ENCODE measurements around the gene ZNF253. TPM values are rescaled to one million over a fixed set of nuclear protein-coding genes. Genes with fewer than 3 reads are reported as not detected.

ZNF253 gene
- total and polyA plus RNA-seq, 2 of the 13 experiments (the other 11 are each of a cell fraction or from before 2014, with no cell fraction given) = 3.5 to 10.6 TPM

DNA sequence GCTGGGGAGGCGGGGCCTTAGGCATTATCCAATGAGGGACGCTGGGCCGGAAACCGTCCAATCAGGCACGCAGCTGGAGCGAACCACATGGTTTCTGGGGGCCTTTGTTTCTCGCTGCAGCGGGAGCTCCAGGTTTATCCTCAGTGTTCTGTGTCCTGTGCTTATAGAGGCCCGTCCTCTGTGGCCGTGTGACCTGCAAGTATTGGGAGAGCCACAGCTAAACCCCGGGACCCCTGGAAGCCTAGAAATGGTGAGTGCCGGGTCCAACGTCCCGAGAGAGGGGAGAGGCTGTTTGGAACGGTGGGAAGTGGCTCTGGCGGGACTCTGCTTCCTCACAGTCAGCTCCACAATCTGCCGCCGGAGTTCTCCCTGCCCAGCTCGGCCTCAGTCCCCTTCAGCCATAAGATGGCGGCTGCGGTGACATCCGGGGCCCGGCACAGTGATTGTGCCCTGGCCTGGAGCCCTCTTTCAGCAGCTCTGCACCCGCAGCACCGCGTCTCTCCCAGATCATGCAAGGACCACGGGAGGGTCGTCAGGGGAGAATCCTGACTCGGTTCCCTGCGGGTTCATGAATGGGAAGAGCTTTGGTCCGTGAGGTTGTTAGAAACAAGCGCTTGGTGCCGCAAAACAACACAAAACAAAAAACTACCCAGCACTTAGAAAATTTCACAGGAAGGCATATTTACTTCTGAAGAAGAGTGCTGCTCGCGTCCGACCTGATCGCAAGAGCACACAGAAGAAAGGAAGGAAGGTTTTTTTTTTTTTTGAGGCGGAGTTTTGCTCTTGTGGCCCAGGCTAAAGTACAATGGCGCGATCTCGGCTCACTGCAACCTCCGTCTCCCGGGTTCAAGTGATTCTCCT is at the start of gene ZNF253 (continued):
- TF ChIP-seq HNF4A (CRISPR knock-in tag; IDR thresholded peaks at IDR 0.05) = no peak
- no peak for TF ChIP-seq TCF7 (IDR thresholded peaks at IDR 0.05; ENCODE audit: low read depth)
- TF ChIP-seq, protein P1, sequence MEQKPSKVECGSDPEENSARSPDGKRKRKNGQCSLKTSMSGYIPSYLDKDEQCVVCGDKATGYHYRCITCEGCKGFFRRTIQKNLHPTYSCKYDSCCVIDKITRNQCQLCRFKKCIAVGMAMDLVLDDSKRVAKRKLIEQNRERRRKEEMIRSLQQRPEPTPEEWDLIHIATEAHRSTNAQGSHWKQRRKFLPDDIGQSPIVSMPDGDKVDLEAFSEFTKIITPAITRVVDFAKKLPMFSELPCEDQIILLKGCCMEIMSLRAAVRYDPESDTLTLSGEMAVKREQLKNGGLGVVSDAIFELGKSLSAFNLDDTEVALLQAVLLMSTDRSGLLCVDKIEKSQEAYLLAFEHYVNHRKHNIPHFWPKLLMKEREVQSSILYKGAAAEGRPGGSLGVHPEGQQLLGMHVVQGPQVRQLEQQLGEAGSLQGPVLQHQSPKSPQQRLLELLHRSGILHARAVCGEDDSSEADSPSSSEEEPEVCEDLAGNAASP (CRISPR knock-in tag; IDR thresholded peaks at IDR 0.05; ENCODE audit: borderline replicate concordance) = no peak
- no peak for TF ChIP-seq SRSF4 (IDR thresholded peaks at IDR 0.05; ENCODE audit: low read depth, low read length, poor library complexity, severe bottlenecking)
- TF ChIP-seq NBN (conservative IDR thresholded peaks at IDR 0.05) = no peak
- no peak for TF ChIP-seq FOXP1 (IDR thresholded peaks at IDR 0.05)
- TF ChIP-seq FOXP1 (CRISPR knock-in tag; IDR thresholded peaks at IDR 0.05) = no peak
- TF ChIP-seq, protein P2, sequence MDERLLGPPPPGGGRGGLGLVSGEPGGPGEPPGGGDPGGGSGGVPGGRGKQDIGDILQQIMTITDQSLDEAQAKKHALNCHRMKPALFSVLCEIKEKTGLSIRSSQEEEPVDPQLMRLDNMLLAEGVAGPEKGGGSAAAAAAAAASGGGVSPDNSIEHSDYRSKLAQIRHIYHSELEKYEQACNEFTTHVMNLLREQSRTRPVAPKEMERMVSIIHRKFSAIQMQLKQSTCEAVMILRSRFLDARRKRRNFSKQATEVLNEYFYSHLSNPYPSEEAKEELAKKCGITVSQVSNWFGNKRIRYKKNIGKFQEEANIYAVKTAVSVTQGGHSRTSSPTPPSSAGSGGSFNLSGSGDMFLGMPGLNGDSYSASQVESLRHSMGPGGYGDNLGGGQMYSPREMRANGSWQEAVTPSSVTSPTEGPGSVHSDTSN (CRISPR knock-in tag; IDR thresholded peaks at IDR 0.05) = no peak
- TF ChIP-seq, protein P3, sequence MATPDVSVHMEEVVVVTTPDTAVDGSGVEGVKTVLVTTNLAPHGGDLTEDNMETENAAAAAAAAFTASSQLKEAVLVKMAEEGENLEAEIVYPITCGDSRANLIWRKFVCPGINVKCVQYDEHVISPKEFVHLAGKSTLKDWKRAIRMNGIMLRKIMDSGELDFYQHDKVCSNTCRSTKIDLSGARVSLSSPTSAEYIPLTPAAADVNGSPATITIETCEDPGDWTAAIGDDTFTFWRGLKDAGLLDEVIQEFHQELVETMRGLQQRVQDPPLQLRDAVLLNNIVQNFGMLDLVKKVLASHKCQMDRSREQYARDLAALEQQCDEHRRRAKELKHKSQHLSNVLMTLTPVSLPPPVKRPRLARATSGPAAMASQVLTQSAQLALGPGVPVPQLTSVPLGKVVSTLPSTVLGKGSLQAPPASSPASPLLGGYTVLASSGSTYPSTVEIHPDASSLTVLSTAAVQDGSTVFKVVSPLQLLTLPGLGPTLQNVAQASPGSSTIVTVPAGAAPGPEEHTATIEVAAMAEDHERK (CRISPR knock-in tag; IDR thresholded peaks at IDR 0.05; ENCODE audit: low read depth) = no peak
- TF ChIP-seq, protein P4, sequence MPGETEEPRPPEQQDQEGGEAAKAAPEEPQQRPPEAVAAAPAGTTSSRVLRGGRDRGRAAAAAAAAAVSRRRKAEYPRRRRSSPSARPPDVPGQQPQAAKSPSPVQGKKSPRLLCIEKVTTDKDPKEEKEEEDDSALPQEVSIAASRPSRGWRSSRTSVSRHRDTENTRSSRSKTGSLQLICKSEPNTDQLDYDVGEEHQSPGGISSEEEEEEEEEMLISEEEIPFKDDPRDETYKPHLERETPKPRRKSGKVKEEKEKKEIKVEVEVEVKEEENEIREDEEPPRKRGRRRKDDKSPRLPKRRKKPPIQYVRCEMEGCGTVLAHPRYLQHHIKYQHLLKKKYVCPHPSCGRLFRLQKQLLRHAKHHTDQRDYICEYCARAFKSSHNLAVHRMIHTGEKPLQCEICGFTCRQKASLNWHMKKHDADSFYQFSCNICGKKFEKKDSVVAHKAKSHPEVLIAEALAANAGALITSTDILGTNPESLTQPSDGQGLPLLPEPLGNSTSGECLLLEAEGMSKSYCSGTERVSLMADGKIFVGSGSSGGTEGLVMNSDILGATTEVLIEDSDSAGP (CRISPR knock-in tag; IDR thresholded peaks at IDR 0.05; ENCODE audit: borderline replicate concordance) = peak; percentile 51; the same call in 1 of the 2 replicates
- TF ChIP-seq ZNF230 (CRISPR knock-in tag; IDR thresholded peaks at IDR 0.05) = peak; percentile 62
- TF ChIP-seq, protein P5, sequence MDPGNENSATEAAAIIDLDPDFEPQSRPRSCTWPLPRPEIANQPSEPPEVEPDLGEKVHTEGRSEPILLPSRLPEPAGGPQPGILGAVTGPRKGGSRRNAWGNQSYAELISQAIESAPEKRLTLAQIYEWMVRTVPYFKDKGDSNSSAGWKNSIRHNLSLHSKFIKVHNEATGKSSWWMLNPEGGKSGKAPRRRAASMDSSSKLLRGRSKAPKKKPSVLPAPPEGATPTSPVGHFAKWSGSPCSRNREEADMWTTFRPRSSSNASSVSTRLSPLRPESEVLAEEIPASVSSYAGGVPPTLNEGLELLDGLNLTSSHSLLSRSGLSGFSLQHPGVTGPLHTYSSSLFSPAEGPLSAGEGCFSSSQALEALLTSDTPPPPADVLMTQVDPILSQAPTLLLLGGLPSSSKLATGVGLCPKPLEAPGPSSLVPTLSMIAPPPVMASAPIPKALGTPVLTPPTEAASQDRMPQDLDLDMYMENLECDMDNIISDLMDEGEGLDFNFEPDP (CRISPR knock-in tag; conservative IDR thresholded peaks at IDR 0.05) = no peak
- TF ChIP-seq, protein P6, sequence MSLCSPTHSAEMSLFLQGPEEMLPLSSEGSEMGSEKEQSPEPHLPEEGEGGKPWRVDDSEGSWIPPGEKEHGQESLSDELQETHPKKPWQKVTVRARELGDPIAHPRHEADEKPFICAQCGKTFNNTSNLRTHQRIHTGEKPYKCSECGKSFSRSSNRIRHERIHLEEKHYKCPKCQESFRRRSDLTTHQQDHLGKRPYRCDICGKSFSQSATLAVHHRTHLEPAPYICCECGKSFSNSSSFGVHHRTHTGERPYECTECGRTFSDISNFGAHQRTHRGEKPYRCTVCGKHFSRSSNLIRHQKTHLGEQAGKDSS (CRISPR knock-in tag; IDR thresholded peaks at IDR 0.05; ENCODE audit: borderline replicate concordance, low read depth) = peak; percentile 81; the same call in 1 of the 2 replicates
- TF ChIP-seq, protein P7, sequence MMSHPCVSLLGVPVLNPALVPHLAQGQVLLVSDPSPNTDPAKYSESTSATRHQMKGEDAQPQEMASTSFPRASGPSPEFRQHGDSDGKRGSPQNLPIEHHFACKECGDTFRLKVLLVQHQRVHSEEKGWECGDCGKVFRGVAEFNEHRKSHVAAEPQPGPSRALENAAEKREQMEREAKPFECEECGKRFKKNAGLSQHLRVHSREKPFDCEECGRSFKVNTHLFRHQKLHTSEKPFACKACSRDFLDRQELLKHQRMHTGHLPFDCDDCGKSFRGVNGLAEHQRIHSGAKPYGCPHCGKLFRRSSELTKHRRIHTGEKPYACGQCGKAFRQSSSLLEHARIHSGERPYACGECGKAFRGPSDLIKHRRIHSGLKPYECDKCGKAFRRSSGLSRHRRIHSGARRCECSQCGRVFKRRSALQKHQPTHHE (CRISPR knock-in tag; IDR thresholded peaks at IDR 0.05; ENCODE audit: borderline replicate concordance) = no peak
- 0 out of 2 replicates have a peak, but pooled peaks have one; percentile 25 for TF ChIP-seq ETV6 (CRISPR knock-in tag; conservative IDR thresholded peaks at IDR 0.05)
- TF ChIP-seq ZNF30 (CRISPR knock-in tag; IDR thresholded peaks at IDR 0.05) = no peak
- TF ChIP-seq ATRX (CRISPR knock-in tag; IDR thresholded peaks at IDR 0.05; ENCODE audit: borderline replicate concordance) = no peak
- TF ChIP-seq TEAD2 (CRISPR knock-in tag; IDR thresholded peaks at IDR 0.05) = no peak
- TF ChIP-seq ZNF644 (CRISPR knock-in tag; IDR thresholded peaks at IDR 0.05; ENCODE audit: low read depth) = no peak
- TF ChIP-seq SAFB2 (CRISPR knock-in tag; IDR thresholded peaks at IDR 0.05; ENCODE audit: borderline replicate concordance, low read depth) = no peak; the same call in 1 of the 2 replicates

All from HepG2 (cell line).